22Rv1 (cell line): ENCODE results near the gene NEK11.

Source experiments
- H3K27ac ChIP-seq: fragments of 450-650 bp; 2 replicates; pipeline ENCODE4 v1.5.1; 2017
- CTCF ChIP-seq: fragments of 450-650 bp; IDR thresholded peaks from 2 replicates; pipeline ENCODE4 v1.5.1; 2017; ENCODE audit warnings: mild to moderate bottlenecking
- ZFX ChIP-seq: fragments of 450-650 bp; IDR thresholded peaks from 2 replicates; pipeline ENCODE4 v1.6.1; 2017; ENCODE audit warnings: antibody characterized with exemption, borderline replicate concordance

NEK11 gene, protein sequence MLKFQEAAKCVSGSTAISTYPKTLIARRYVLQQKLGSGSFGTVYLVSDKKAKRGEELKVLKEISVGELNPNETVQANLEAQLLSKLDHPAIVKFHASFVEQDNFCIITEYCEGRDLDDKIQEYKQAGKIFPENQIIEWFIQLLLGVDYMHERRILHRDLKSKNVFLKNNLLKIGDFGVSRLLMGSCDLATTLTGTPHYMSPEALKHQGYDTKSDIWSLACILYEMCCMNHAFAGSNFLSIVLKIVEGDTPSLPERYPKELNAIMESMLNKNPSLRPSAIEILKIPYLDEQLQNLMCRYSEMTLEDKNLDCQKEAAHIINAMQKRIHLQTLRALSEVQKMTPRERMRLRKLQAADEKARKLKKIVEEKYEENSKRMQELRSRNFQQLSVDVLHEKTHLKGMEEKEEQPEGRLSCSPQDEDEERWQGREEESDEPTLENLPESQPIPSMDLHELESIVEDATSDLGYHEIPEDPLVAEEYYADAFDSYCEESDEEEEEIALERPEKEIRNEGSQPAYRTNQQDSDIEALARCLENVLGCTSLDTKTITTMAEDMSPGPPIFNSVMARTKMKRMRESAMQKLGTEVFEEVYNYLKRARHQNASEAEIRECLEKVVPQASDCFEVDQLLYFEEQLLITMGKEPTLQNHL

DNA sequence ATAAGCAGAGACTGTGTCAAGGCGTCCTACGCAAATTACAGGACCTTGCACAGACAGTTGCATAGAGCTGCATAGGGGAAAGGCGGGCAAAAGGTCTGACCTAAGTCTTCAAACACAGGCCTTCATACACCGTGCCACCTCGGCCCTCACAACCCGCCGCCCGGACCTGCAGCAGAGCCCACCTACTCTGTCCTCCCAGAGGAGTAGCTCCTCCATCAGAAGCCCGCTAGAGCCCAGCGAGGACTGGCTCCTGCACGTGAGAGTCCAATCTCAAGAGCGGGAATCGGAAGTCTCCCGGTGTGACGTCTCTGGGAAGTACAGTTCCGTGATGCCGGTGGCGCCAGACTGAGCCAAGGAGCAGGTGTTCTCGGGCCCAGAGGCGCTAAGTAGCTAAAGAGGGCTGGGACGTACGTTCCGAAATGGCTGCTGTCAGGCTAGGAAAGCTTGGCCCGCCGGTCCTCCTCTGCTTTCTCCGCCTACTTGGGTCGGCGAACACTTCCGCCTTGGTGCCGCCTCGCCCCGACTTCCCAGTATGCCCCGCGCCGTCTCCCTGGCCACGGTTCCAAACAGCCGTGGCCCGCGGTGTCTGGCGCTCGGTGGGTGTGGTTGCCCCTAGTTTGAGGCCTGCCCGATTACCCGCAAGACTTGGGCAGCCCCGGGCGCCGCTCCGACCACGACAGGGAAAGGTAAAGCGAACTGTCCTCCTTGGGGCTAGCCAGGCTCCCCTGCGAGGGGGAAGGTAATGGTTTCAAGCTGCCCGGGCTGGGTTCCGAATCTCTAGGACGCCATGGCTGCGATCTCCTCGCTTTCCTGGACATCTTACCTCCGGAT lies at the start of gene NEK11, which contains the start of gene ASTE1:
NEK11 (plus strand) TSS at position 557 of the 831 bp plus-strand sequence. CDS start 2,832 bp downstream, outside the sequence.
ASTE1 (minus strand) TSS at position 505 of the 831 bp plus-strand sequence. CDS start 1,519 bp downstream, outside the sequence.
- peak within 1 kb of the TSS; percentile 95 for H3K27ac ChIP-seq
- no peak for TF ChIP-seq CTCF
- no peak for TF ChIP-seq ZFX

DNA sequence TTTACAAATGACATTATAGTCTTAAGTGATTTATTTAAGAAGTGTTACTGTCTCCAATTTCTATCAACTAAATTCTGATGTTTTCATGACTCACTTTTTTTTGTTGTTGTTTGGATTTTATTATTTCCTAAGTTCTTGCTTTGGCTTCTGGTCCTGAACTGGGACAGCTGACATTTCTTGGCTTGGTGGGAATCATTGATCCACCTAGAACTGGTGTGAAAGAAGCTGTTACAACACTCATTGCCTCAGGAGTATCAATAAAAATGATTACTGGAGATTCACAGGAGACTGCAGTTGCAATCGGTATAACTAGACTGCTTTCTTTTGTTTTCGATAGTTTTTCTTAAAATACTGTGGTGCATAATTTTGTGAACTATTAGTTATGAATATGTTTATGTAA lies 47.6 kb upstream of the NEK11 start:
- no peak overlapping the region for H3K27ac ChIP-seq
- TF ChIP-seq CTCF (no peak), ZFX (no peak)

DNA sequence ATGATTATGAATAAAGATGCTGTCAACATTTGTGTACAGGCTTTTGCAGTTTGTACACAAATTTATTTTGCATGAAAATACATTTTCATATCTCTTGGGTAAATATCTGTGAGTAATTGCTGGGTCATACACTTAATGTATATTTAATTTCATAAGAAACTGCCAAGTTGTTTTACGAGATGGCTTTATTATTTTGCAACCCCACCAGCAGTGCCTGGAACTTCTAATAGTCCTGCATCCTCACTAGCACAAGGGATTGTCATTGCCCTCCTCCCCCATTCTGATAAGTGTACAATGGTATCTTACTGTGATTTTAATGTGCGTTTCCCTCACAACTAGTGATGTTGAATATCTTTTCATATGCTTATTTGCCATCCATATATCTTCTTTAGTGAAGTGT lies 45.2 kb upstream of the NEK11 start:
- H3K27ac ChIP-seq: no peak overlapping the region

GRCh38 chr3:130990282-130990681 lies 36.4 kb upstream of the NEK11 start:
- TF ChIP-seq CTCF (no peak), ZFX (no peak)
- H3K27ac ChIP-seq: no peak overlapping the region

More for the DNA sequence above, 45.2 kb upstream of the NEK11 start:
- no peak for TF ChIP-seq CTCF
- TF ChIP-seq ZFX: no peak

DNA sequence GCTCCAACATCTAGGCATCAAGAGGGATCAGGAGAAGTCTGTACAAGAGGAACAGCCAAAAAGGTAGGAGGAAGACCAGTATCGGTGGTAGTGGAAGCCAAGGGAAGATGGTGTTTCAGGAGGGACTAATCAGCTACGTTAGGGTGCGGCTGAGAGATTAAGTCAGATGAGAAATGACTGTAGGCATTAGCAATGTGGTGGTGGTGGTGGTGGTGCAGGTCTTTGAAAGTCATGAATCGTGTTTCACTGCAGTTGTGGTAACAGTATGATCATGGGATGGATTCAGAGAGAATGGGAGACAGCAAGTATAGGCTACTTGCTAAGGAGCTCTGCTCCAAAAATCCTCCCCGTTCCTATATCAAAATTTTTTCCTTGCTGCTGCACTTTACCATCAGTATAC lies 35.6 kb upstream of the NEK11 start:
- H3K27ac ChIP-seq: no peak overlapping the region
- TF ChIP-seq CTCF: no peak
- no peak for TF ChIP-seq ZFX

- TF ChIP-seq ZFX: no peak
- no peak for TF ChIP-seq CTCF
- no peak overlapping the region for H3K27ac ChIP-seq
These were observed 34.3 kb upstream of the NEK11 start for GRCh38 chr3:130992344-130992743.
